ENCODE data around the gene CASP1. TPM values are rescaled to one million over a fixed set of nuclear protein-coding genes. Genes with fewer than 3 reads are reported as not detected.

CASP1 gene
- total and polyA plus RNA-seq, 10 of the 15 experiments (the other 5 are each of a cell fraction or from before 2014, with no cell fraction given) = 9.0 to 39.7 (median 17.6) TPM

DNA sequence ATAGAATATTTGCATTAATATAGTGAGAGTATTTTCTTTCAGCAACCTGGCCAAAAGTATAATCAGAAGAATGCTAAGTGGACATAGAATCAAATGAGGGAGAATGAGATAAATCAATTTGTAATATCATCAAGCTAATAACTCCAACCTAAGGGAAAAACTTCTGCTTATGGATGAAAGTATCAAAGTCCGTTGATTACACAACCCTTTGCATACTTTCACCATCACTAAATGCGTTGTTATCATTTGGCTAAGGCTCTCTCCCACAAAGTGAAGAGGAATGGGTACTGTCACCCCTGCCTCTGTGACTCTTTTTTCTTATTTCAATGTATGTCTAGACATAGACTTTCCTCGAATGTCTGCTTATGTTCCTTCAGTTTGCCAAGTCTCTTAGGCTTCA, 50.1 kb downstream of the CASP1 start (continued):
- TF ChIP-seq, protein P1, sequence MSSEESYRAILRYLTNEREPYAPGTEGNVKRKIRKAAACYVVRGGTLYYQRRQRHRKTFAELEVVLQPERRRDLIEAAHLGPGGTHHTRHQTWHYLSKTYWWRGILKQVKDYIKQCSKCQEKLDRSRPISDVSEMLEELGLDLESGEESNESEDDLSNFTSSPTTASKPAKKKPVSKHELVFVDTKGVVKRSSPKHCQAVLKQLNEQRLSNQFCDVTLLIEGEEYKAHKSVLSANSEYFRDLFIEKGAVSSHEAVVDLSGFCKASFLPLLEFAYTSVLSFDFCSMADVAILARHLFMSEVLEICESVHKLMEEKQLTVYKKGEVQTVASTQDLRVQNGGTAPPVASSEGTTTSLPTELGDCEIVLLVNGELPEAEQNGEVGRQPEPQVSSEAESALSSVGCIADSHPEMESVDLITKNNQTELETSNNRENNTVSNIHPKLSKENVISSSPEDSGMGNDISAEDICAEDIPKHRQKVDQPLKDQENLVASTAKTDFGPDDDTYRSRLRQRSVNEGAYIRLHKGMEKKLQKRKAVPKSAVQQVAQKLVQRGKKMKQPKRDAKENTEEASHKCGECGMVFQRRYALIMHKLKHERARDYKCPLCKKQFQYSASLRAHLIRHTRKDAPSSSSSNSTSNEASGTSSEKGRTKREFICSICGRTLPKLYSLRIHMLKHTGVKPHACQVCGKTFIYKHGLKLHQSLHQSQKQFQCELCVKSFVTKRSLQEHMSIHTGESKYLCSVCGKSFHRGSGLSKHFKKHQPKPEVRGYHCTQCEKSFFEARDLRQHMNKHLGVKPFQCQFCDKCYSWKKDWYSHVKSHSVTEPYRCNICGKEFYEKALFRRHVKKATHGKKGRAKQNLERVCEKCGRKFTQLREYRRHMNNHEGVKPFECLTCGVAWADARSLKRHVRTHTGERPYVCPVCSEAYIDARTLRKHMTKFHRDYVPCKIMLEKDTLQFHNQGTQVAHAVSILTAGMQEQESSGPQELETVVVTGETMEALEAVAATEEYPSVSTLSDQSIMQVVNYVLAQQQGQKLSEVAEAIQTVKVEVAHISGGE (CRISPR knock-in tag; IDR thresholded peaks at IDR 0.05) = no peak
- TF ChIP-seq NFYA (IDR thresholded peaks at IDR 0.05; ENCODE audit: borderline replicate concordance, low read depth, low read length) = no peak
- no peak for TF ChIP-seq MYC (IDR thresholded peaks at IDR 0.05; ENCODE audit: insufficient read depth, insufficient read length, insufficient replicate concordance, low read length, severe bottlenecking)
- TF ChIP-seq RAD51 (IDR thresholded peaks at IDR 0.05) = no peak

DNA sequence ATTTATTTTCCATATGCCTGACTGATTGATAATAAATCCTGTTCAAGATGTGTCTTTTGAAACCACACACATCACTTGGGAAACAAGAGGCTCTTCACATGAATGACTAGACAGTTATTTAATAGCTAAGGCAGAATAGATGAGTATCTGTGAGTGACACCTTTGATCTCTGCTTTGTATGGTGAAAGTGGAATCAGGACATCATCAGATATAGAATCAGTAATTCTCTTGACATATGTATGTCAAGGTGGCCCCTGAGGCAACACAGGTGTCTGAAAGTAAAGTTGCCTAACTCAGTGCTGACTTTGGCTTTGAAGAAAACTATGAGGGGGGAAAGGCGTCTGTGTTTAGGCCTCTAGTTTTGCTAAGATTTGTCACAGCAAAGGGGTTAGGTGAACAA, 55.1 kb downstream of the CASP1 start:
- Histone ChIP-seq H3K27me3 (replicated peaks in 1 of 2; ENCODE audit: control insufficient read depth in 2 of 2, insufficient read depth in 2 of 2, low read length in 1 of 2) (no peaks in the 10 kb centered on the region; a peak in 1 of 4 replicates), H3K79me2 (ENCODE audit: control insufficient read depth, insufficient read depth, low read length) (no peaks in the 10 kb centered on the region), H3K27ac (ENCODE audit: control insufficient read depth, insufficient read depth) (no peak overlapping the region), H3K4me1 (ENCODE audit: control insufficient read depth, insufficient read depth, low read length) (no peaks in the 10 kb centered on the region), H3K9ac (ENCODE audit: control insufficient read depth, insufficient read depth, low read length) (no peak overlapping the region), H3K4me2 (ENCODE audit: control insufficient read depth, insufficient read depth) (no peak overlapping the region), H3K4me3 (no peak overlapping the region), H3K36me3 (ENCODE audit: control insufficient read depth in 2 of 2, insufficient read depth in 2 of 2, low read length in 1 of 2) (no peaks in the 10 kb centered on the region), H4K20me1 (ENCODE audit: control insufficient read depth, insufficient read depth) (no peaks in the 10 kb centered on the region), H2AFZ (ENCODE audit: control insufficient read depth, low read depth, low read length) (no peak overlapping the region), H3K9me3 (replicated peaks; ENCODE audit: control insufficient read depth, insufficient read depth, low read length) (no peaks in the 10 kb centered on the region; the same call in 2 of the 3 replicates)
- DNase-seq (ENCODE audit: low read depth, low spot score) = no peak
- ATAC-seq = no peak
- POLR2A ChIA-PET = no interaction called here
- TF ChIP-seq, protein P2, sequence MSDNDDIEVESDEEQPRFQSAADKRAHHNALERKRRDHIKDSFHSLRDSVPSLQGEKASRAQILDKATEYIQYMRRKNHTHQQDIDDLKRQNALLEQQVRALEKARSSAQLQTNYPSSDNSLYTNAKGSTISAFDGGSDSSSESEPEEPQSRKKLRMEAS (IDR thresholded peaks at IDR 0.05; ENCODE audit: low read depth, low read length) = no peak
- TF ChIP-seq GABPA (IDR thresholded peaks at IDR 0.05; ENCODE audit: low read depth) = no peak
- no peak for TF ChIP-seq NFIC (IDR thresholded peaks at IDR 0.05; ENCODE audit: low read depth, low read length)
- TF ChIP-seq, protein P3, sequence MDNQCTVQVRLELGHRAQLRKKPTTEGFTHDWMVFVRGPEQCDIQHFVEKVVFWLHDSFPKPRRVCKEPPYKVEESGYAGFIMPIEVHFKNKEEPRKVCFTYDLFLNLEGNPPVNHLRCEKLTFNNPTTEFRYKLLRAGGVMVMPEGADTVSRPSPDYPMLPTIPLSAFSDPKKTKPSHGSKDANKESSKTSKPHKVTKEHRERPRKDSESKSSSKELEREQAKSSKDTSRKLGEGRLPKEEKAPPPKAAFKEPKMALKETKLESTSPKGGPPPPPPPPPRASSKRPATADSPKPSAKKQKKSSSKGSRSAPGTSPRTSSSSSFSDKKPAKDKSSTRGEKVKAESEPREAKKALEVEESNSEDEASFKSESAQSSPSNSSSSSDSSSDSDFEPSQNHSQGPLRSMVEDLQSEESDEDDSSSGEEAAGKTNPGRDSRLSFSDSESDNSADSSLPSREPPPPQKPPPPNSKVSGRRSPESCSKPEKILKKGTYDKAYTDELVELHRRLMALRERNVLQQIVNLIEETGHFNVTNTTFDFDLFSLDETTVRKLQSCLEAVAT (IDR thresholded peaks at IDR 0.05) = no peak
- no peak for TF ChIP-seq POLR2AphosphoS5 (IDR thresholded peaks at IDR 0.05; ENCODE audit: low read length)
- no peak for TF ChIP-seq MXI1 (IDR thresholded peaks at IDR 0.05; ENCODE audit: low read depth, low read length)
- no peak for TF ChIP-seq ETV6 (conservative IDR thresholded peaks at IDR 0.05 in 1 of 2, IDR thresholded peaks at IDR 0.05 in 1 of 2; ENCODE audit: borderline replicate concordance in 1 of 2, low read depth in 1 of 2)
- TF ChIP-seq ZNF207 (IDR thresholded peaks at IDR 0.05; ENCODE audit: borderline replicate concordance) = no peak
- TF ChIP-seq FOS (IDR thresholded peaks at IDR 0.05; ENCODE audit: borderline replicate concordance, extremely low read depth, insufficient read length) = no peak
- TF ChIP-seq SIX5 (IDR thresholded peaks at IDR 0.05; ENCODE audit: low read depth, low read length, severe bottlenecking) = no peak
- no peak for TF ChIP-seq ZNF384 (IDR thresholded peaks at IDR 0.05; ENCODE audit: borderline replicate concordance, low read depth, low read length)
- SMC1A ChIA-PET (ENCODE audit: uncharacterized antibody, unreplicated experiment) = no interaction called here
- FAIRE-seq = peak; percentile 61
- CTCF ChIA-PET = interaction anchor here (0.5 kb wide), 1 partner anchor 9 kb away, joined by 3 read pairs; no protein-coding TSS in a partner anchor
- in situ Hi-C loops (cut with MboI) = no loop called here
- no TSS peak for BruUV-seq (replicated peaks)
- RAD21 ChIA-PET (ENCODE audit: unreplicated experiment) = no interaction called here
- intact Hi-C loops (cut with micrococcal nuclease; ENCODE audit: unreplicated experiment) = no loop called here
- 83% methylated on average over 1 of the region's 1 CpG for WGBS (ENCODE audit: insufficient coverage, insufficient replicate concordance, low lambda C conversion rate, missing lambda C conversion rate)
